Left hindlimb (tissue), 1 donor: ENCODE results near the gene EXOC3L2.
"Not testable (repeated sequence)": the region's sequence is repeated elsewhere in the genome, so short reads cannot be mapped to it uniquely, and the experiment has no call there.

ENCODE experiments used
- DNase-seq: peaks from one replicate; pipeline ENCODE4 v3.0.0-alpha.2; 2018

EXOC3L2 gene

DNA sequence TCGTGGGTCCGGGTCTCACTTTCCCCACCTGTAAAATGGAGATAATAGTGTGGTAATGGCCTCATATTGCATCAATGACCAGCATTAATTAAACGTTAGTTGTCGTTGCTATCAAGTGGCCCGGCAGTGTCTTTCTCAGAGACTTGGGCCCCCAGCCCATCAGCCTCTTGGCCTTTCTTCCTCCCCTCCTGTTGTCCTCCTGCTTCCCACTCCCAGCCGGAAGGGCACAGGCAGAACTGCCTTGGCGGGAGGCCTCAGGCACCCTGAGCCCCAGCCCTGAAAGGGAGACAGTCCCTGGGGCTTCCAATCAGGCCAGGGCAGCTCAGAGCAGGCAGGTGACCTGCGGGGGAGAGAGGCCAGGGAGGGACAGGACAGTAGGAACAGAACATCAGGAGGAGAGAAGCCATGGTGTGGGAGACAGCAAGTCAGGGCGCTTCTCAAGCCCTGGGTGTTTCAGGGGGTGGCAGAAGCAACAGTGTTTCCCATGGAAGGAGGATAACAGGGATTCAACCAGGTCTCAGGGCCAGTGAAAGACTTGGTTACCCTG is 10.5 kb upstream of the EXOC3L2 start:
- no peak for DNase-seq

DNA sequence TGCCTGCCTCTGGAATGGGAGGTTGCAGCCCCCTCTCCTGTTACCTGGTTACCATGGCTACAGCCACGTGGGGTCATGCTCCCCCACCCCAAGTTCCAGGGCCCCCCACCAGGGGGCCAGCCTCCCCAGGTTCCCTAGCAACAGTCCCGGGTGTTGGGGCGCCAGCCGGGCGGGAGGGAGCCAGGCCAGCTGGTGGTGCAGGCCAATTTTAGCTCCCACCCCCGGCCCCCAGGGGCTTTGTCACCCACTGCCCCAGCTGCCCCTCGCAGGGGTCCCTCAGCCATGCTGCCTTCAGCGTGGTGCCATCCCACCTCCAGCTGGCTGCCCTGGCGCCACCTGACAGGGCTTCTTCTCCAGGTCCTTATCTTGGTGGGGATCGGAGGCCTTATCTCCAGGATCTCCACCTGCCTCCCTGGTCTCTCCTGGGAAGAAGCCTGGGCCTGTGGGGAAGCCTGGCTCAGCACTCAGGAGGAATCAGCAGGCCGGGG is 8.9 kb upstream of the EXOC3L2 start:
- no peak for DNase-seq

DNA sequence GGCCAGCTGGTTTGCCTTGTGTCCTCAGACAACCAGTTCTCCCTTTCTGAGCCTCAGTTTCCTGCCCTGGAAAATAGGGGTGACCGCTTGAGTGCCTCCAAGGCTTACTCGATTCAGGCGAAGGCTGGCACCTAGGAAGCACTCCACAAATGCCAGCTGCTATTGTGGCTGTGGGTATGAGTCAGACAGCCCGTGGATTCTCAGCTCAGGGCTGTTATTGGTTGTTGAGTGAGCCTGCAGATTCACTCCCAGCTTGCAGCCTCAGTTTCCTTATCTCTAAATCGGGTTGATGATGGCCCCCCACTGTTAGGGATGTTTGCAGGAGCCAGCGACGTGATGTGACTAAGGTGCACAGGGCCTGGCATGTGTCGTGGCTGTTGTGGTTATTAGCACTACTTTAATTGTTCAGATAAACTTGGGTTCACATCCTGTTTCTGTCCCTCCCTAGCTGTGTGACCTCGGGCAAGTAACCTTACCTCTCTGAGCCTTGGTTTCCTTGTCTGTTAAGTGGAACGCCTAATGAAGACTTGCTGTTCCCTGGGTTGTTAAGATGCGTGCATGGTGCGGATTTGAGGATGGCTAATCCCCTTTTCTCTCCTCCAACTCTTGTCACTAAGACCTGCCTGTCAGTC is 8.3 kb upstream of the EXOC3L2 start:
- no peak for DNase-seq

- DNase-seq = peak; percentile 58
Measured at GRCh38 chr19:45251452-45252354, 6.5 kb upstream of the EXOC3L2 start.

DNA sequence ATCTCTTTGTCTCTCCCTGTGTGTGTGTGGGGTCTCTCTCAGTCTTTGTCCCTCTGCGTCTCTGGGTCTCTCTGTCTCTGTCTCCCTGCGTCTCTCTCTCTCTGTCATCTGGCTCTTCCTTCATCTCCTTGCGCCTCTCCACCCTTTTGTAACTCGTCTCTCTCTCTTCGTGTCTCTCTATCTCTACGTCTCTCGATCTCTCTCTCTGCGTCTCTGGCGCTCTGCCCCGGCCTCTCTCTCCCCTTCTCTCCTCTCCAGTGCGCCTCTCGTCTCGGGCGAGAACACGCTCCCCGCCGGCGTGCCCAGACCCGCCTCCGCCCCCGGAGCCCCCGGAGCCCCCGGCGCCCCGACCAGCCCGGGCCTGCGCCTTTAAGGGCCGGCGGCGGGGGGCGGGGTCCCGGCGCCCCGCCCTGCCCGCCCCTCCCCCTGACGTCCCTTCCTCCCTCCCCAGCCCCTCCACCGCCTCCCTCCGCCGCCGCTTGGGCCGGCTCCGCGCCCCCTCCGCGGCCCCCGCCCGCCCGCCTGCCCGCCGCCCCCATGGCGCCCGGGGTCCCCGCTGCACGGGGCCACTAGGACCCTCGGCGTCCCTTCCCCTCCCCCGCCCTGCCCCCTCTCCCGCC is 5.7 kb upstream of the EXOC3L2 start, which contains the start of gene MARK4:
Gene MARK4, plus strand, starts transcription at position 440 of the 620 bp plus-strand sequence. CDS start 318 bp downstream, outside the sequence.
- DNase-seq = peak; percentile 86

- DNase-seq = no peak
Measured at GRCh38 chr19:45250216-45250831, 5.1 kb upstream of the EXOC3L2 start.

DNA sequence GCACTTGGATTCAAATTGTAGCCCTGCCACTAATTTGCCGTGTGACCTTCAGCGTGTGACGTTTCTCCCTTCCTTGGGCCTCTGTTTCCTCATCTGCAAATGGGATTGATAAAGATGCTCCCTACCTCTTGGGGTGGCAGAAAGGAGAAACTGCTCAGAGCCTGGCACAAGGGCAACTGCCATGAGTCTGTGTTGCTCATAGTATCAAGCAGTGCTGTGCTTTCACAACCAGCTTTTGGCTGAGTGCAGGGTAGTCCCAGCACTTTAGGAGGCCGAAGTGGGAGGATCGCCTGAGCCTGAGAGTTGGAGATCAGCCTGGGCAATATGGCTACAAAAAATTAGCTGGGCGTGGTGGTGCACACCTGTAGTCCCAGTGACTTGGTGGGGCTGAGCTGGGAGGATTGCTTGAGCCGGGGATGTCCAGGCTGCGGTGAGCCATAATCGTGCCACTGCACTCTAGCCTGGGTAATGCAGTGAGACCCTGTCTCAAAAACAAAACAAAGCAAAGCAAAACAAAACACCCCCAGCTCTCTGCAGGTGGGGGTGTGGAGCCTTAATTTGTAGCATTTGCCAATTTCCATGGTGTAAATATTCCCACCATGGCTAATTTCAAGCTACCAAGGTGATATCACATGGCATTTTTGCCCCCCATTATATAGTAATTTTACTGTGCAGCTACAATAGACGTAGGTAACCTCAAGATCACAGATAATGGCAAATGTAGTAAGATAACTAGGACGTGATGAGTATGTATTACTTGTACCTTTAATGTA is 4.2 kb upstream of the EXOC3L2 start:
- DNase-seq = no peak

- no peak for DNase-seq
Measured at GRCh38 chr19:45247136-45247535, 1.9 kb upstream of the EXOC3L2 start.

DNA sequence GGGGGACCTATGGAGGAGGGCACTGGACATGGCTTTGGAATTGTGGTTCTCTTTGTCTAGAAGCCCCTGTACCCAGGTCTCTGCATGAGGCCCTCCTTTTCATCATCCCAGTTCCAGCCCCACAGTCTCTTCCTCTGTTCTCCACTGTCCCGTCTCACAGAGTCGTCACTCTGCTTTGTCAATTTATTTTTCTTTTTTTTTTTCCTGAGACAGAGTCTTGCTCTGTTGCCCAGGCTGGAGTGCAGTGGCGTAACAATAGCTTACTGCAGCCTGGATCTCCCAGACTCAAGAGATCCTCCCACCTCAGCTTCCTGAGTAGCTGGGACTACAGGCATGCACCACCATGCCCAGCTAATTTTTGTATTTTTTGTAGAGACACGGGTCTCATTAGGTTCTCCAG is 619 bp upstream of the EXOC3L2 start:
- no peak for DNase-seq

DNA sequence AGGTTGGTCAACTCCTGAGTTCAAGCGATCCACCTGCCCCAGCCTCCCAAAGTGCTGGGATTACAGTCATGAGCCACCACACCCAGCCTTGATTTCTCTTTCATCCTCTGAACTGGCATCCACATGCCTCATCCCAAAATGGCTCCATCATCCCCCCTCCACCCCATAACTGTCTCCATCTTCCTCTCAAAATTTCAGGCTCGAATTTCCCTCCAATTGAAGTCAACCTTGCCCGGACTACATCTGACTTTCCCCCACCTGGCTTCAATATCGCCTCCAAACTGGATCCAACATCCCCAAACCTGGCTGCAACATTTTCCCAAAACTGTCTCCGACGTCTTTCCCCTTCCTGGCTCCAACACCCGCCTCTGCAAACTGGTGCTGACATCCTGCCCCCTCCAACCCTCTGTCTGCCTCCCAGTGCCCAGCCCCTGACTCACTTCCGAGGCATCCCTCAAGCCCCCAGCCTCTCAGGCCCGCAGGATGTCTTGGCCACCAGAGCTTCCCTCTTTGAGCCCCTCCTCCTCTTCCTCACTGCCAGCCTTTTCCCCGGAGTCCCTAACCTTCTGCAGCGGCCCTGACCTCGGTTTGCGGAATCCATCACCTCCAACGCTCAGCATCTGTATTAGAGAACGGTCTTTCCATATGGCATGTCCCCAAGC is 943 bp downstream of the EXOC3L2 start:
- no peak for DNase-seq

GRCh38 chr19:45243144-45243732 is 2.0 kb downstream of the EXOC3L2 start:
- DNase-seq = no peak

GRCh38 chr19:45238556-45238955 is 6.7 kb downstream of the EXOC3L2 start:
- no peak for DNase-seq

DNA sequence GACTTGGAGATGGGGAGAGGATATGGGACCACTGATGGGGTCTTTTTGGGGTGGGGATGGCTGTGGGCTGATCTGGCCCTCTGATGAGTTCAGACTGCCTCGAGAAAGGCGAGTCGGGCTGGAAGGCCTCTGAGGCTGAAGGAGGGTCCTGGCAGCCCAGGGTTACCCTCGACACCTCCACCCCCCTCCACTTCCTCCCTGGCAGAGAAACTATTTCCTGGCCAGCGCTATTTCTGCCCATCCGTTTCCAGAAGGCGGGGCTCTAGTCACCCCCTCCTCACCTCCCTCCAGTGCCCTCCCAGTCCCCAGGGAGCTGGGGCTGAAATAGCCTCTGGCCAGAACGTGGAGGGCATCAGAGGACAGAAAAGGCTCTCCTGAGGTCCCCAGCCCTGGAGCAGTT is 9.7 kb downstream of the EXOC3L2 start:
- DNase-seq = no peak

DNA sequence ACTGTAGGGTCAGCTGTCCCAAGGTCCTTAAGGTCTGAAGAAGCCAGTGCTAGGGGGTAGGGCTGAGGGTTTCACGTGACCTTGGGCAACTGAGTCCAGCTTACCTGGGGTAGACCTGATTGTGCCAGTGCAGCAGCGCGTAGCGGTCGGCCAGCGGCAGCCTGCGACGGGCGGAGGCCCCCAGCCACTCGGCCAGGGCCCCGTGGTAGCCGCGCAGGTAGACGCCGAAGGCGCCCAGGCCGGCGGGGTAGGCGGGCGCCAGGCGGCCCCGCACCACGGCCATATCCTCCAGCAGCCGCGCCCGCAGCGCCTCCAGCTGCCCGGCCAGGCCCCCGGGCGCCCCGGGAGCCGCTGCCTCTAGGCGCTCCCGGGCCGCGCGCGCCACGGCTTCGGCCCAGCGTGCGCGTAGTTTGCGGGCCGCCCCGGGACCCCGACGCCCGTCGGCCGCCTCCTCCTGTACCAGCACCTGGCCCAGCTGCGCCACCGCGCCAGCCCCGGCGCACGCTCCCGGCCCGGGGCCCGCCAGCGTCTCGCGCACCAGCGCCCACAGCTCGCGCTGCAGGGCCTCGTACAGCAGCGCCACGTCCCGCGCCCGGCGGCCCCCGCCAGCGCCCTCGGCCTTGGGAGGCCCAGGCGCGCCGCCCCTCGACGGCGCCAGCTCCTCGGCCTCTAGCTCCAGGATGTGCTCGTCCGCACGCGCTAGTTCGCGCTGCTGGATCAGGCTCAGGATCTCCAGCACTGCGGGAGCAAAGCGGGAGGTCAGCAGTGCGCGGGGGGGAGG is 10.9 kb downstream of the EXOC3L2 start:
- DNase-seq = no peak

DNA sequence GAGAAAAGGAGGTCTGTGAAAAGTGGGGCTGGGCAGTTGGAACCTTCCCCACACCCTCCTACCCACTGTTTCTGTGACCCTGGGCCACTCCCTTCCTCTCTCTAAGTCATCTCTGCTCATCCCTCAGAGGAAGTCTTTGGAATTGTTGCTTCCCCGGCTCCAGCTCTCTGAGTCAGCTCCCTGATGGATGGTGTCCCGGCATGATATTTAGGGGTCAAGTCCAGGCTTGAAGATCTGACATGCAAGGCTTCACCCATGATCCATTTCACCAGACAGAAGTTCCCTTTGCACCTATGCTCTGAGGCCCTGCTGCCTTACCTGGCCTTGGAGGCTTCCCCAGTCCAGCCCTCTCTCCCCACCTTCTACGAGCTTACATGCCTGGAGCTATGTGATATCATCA is 13.3 kb downstream of the EXOC3L2 start:
- DNase-seq = no peak

DNA sequence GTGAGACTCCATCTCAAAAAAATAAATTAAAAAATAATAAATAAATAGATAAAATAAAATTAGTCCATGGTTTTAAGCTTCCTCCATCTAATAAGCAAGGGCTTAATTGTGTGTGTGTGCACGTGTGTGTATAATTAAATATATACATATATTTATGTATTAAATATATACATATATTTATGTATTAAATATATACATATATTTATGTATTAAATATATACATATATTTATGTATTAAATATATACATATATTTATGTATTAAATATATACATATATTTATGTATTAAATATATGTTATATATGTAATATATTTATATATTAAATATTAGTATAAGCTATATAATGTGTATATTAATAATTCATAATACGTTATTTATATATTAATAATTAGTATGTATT is 16.2 kb downstream of the EXOC3L2 start:
- DNase-seq = not testable (repeated sequence)

DNA sequence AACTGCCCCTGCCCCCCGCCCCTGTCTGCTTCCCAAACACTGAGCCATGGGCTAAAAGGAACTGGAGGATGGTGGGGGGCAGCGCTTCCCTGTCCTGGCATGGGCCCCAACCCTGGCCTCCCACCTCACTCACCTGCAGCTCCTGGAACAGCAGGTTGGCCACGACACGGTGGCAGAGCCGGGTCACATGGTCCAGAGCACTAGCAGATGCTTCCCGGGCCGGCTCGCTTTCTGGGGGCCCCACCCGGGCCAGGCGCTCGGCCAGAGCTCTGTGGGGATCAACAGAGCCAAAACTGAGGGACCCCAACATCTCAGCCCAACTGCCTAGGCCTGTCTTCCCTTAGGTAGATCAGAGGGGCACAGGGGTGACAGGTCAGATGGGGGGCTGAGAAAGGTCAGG is 20.6 kb downstream of the EXOC3L2 start:
- no peak for DNase-seq

GRCh38 chr19:45223879-45224278 is 21.3 kb downstream of the EXOC3L2 start:
- DNase-seq = no peak

DNA sequence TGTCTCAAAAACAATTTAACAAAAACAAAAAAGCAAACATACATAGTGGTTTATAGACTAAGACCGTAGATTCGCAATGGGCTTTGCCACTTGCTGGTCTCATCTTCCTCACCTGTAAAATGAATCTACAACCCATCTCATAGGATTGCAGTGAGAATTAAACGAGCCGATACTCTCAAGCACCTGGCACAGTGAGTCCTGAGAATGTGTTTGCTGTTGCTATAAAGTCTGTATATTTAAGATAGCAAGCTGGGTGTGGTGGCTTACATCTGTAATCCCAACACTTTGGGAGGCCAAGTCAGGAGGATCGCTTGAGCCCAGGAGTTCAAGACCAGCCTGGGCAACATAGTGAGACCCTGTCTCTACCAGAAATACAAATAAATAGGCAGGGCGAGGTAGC is 22.5 kb downstream of the EXOC3L2 start:
- no peak for DNase-seq
